ENCODE data around the gene FLT4. TPM values are rescaled to one million over a fixed set of nuclear protein-coding genes. Genes with fewer than 3 reads are reported as not detected.

Gene FLT4
- total RNA-seq, 1 experiment from 2014 or later: 6.3 TPM

GRCh38 chr5:180606215-180606785, 43.1 kb downstream of the FLT4 start:
- H3K27ac Mint-ChIP-seq: no peak overlapping the region
- Histone ChIP-seq H3K18ac (ENCODE audit: insufficient read length, low read depth, low read length) (no peak overlapping the region), H3K79me2 (ENCODE audit: insufficient read depth, low read length) (no peaks in the 10 kb centered on the region), H3K79me1 (ENCODE audit: insufficient read depth, low read depth, low read length, poor library complexity, severe bottlenecking) (no peaks in the 10 kb centered on the region), H4K20me1 (ENCODE audit: control insufficient read depth, insufficient read depth, insufficient read length) (no peaks in the 10 kb centered on the region), H3T11ph (ENCODE audit: low read length) (no peak overlapping the region), H4K91ac (ENCODE audit: insufficient read length, low read depth, low read length) (no peak overlapping the region), H2AFZ (ENCODE audit: low read length) (no peak overlapping the region), H3K4me2 (ENCODE audit: insufficient read depth, insufficient read length, low read length) (no peak overlapping the region), H3K56ac (ENCODE audit: insufficient read length, low read depth, low read length) (no peak overlapping the region), H3K27me3 (ENCODE audit: insufficient read depth, low read length) (no peaks in the 10 kb centered on the region), H4K5ac (ENCODE audit: insufficient read length, low read depth, low read length) (no peak overlapping the region), H3K9ac (ENCODE audit: extremely low read depth, insufficient read length, low read length) (no peak overlapping the region), H3K23me2 (ENCODE audit: insufficient read length, low read depth, low read length, poor library complexity, severe bottlenecking) (no peaks in the 10 kb centered on the region), H3K9me3 (ENCODE audit: control insufficient read depth, low read depth, low read length) (no peaks in the 10 kb centered on the region), H3K4me1 (ENCODE audit: insufficient read depth, low read length) (no peaks in the 10 kb centered on the region), H2BK20ac (ENCODE audit: low read depth, low read length, poor library complexity, severe bottlenecking) (no peak overlapping the region), H2AK5ac (ENCODE audit: insufficient read length, low read length) (no peak overlapping the region), H4K8ac (replicated peaks; ENCODE audit: insufficient read length, low read depth, low read length) (no peak overlapping the region), H3K23ac (ENCODE audit: insufficient read length, low read depth, low read length) (no peak overlapping the region), H3K27ac (ENCODE audit: insufficient read length, low read depth, low read length) (no peak overlapping the region), H2BK15ac (ENCODE audit: low read depth, low read length) (no peak overlapping the region), H3K14ac (ENCODE audit: insufficient read depth, low read length) (no peak overlapping the region), H3K4ac (ENCODE audit: low read depth, low read length) (no peak overlapping the region), H2BK120ac (ENCODE audit: low read depth, low read length, poor library complexity, severe bottlenecking) (no peak overlapping the region), H2BK12ac (ENCODE audit: insufficient read length, low read depth, low read length) (no peak overlapping the region), H2BK5ac (ENCODE audit: insufficient read length, low read length) (no peak overlapping the region)
- H3K4me1 Mint-ChIP-seq: peaks cover 0 to 4% of the 10 kb centered on the region in 2 experiments; a peak in 1 of 4 replicates
- no peaks in the 10 kb centered on the region; a peak in 1 of 5 replicates for H3K9me3 Mint-ChIP-seq
- no peak; the same call in 2 of the 3 replicates for TF ChIP-seq CTCF (conservative IDR thresholded peaks at IDR 0.05)
- WGBS (ENCODE audit: extremely low coverage, insufficient read length, low lambda C conversion rate): no CpG with 5 or more reads among the region's 21 CpGs
- H3K27me3 Mint-ChIP-seq (ENCODE audit: low read depth): peaks cover 4% of the 10 kb centered on the region; the same call in 1 of the 2 replicates
- no peak overlapping the region for H3K4me3 Mint-ChIP-seq
- H3K36me3 Mint-ChIP-seq (ENCODE audit: insufficient read depth in 1 of 3, low read depth in 3 of 3): no peaks in the 10 kb centered on the region
- DNase-seq: no peak

Measured in H9 (cell line).